GM21526 (cell line): ENCODE measurements around the gene RASGRF2.

Experiments used
- ATAC-seq: cut with Tn5 transposase; IDR thresholded peaks from one replicate; pipeline ENCODE4 v1.9.1; 2021; ENCODE audit warnings: moderate library complexity; ENCODE audit not compliant: unreplicated experiment, low FRiP score

RASGRF2 gene

GRCh38 chr5:81065492-81065891 is 105.3 kb downstream of the RASGRF2 start:
- no peak for ATAC-seq

- no peak for ATAC-seq
Observed at GRCh38 chr5:81066102-81066501, 105.9 kb downstream of the RASGRF2 start.

GRCh38 chr5:81067406-81067805 is 107.2 kb downstream of the RASGRF2 start:
- no peak for ATAC-seq

- no peak for ATAC-seq
Observed at GRCh38 chr5:81068063-81068462, 107.9 kb downstream of the RASGRF2 start.

GRCh38 chr5:81068635-81069034 is 108.5 kb downstream of the RASGRF2 start:
- no peak for ATAC-seq

GRCh38 chr5:81069990-81070389 is 109.8 kb downstream of the RASGRF2 start:
- no peak for ATAC-seq

GRCh38 chr5:81070571-81071255 is 110.5 kb downstream of the RASGRF2 start:
- ATAC-seq, result no peak

- ATAC-seq, result no peak
Observed at GRCh38 chr5:81075041-81075440, 114.9 kb downstream of the RASGRF2 start.

- no peak for ATAC-seq
Observed at GRCh38 chr5:81077105-81077504, 116.9 kb downstream of the RASGRF2 start.

- ATAC-seq, result no peak
Observed at GRCh38 chr5:81078930-81079329, 118.8 kb downstream of the RASGRF2 start.

- no peak for ATAC-seq
Observed at GRCh38 chr5:81080809-81081460, 120.8 kb downstream of the RASGRF2 start.

- ATAC-seq, result no peak
Observed at GRCh38 chr5:81081461-81081835, 121.3 kb downstream of the RASGRF2 start.

GRCh38 chr5:81086881-81087281 is 126.7 kb downstream of the RASGRF2 start:
- no peak for ATAC-seq

- no peak for ATAC-seq
Observed at GRCh38 chr5:81091199-81091598, 131.0 kb downstream of the RASGRF2 start.

- ATAC-seq, result no peak
Observed at GRCh38 chr5:81093536-81094196, 133.5 kb downstream of the RASGRF2 start.

- ATAC-seq, result no peak
Observed at GRCh38 chr5:81095835-81096234, 135.7 kb downstream of the RASGRF2 start.

GRCh38 chr5:81097713-81098112 is 137.6 kb downstream of the RASGRF2 start:
- ATAC-seq, result no peak

GRCh38 chr5:81105261-81105877 is 145.2 kb downstream of the RASGRF2 start:
- ATAC-seq, result no peak

- ATAC-seq, result no peak
Observed at GRCh38 chr5:81115261-81115660, 155.1 kb downstream of the RASGRF2 start.

- ATAC-seq, result no peak
Observed at GRCh38 chr5:81117566-81117965, 157.4 kb downstream of the RASGRF2 start.

- ATAC-seq, result no peak
Observed at GRCh38 chr5:81121273-81121672, 161.1 kb downstream of the RASGRF2 start.
